GM20000 (cell line): Measurements from ENCODE around the gene TBC1D1.

Experiments
- DNase-seq: peaks from one replicate; pipeline ENCODE4 v3.0.0; 2012; ENCODE audit warnings: low spot score
- TF ChIP-seq, protein P1 (sequence below): IDR thresholded peaks from 2 replicates; pipeline ENCODE4 v1.5.1; 2012; ENCODE audit warnings: mild to moderate bottlenecking, control low read depth; ENCODE audit errors: extremely low read depth, missing control alignments

Gene TBC1D1

DNA sequence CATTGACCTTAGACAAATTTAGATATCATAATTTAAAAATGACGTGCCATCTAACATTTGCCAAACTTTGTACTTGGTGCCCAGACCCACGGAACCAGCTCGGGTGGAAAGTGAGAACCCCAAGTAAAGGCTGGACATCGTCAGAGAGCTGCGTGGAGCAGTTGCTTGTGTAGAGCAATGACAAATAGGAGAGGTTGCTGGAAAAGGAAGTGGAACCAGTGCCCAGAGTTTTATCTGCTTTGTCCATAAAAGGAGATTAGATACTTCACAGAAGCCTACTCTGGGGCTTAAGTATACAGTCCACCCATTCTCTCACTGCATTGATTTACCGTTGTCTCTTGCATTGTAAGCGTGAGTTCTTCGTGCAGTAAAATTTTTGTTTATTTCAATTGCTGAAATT is 5.4 kb upstream of the TBC1D1 start:
- TF ChIP-seq, protein P1, sequence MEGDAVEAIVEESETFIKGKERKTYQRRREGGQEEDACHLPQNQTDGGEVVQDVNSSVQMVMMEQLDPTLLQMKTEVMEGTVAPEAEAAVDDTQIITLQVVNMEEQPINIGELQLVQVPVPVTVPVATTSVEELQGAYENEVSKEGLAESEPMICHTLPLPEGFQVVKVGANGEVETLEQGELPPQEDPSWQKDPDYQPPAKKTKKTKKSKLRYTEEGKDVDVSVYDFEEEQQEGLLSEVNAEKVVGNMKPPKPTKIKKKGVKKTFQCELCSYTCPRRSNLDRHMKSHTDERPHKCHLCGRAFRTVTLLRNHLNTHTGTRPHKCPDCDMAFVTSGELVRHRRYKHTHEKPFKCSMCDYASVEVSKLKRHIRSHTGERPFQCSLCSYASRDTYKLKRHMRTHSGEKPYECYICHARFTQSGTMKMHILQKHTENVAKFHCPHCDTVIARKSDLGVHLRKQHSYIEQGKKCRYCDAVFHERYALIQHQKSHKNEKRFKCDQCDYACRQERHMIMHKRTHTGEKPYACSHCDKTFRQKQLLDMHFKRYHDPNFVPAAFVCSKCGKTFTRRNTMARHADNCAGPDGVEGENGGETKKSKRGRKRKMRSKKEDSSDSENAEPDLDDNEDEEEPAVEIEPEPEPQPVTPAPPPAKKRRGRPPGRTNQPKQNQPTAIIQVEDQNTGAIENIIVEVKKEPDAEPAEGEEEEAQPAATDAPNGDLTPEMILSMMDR, result no peak
- no peak for DNase-seq

DNA sequence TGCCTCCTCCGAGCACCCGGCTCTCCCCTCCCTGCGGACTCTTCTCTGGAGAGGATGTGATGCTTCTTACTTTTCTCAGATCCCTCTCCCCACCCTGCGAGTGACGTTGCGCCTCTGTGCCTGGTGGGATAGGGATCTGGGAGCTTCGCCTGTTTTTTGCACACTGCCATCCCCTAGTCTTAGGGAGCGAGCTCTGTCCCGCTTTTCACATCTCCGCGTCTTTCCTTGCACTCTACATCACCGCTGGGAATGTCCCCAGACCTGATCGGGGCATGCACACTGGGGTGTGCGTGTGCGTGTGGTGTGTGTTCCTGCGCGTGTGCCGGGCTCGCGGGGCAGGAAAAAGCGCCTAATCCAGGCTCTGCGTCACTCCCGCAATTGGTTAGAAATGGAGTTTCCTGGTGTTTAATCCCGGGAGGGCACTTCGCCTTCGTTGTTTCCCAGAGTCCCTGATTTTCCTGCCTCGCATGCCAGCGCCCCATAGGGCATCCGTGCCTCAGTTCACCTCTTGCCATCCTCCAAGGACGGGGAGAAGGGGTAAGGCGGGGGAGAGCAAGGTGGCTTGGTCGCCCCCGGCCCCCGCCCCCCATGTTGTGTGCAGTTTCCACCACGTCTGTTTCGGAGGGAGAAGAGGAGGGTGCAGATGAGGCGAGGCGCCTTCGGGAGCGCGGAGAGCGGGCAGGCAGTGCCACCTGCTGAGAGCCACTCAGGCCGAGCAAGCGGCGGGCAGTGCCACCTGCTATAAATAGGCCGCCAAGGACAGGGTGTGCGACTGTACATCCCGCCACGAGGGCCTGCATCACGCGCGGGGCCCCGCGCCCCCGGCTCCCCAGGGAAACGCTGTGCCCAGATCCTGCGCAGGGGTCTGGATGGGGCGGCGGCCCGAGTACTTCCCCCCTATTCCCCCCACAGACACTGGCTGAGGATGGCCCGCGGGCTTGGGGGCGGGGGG is 759 bp upstream of the TBC1D1 start:
- TF ChIP-seq, protein P1, result no peak
- DNase-seq, result no peak

DNA sequence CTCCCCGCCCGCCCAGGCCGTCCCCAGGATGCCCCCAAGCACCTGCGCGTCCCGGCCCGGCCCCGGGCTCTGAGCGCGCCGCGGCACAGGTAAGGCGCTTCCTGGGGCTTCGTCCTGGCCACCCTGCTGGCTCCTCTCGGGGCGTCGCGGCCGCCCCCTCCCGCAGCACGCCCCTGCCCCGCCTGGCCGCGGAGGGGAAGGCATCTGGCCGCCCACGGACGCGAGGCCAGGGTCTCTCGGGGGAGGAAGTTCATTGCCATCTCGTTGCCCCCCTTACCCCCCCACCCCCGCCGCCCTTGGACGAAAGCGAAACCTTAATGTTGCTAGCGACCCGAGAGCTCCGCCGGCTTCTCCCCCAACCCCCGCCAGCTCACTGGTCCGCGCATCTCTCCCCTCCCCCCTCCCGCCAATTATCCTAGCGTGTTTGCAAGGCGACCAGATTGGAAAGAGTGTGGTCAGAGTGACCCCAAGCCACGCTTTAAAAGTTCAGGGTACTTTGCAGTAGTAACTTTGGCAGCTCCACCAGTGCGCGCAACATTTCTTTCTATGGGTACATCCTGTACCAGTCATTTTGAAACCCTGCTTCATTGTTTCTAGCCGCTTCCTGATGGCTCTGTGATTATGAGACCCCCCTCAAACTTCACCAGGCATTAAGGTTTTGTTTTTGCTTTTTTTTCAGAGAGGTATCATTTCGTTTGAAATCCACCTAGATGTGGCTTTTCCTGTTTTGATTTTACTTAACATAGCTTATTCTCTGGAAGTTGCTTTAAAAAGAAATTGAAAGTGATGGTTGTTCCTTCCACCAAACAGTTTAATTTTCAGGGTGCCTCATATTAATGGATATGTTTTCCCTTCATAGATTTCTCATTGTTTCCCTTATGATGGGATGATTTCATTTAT is 626 bp downstream of the TBC1D1 start:
- TF ChIP-seq, protein P1, result no peak
- peak; percentile 80 for DNase-seq

DNA sequence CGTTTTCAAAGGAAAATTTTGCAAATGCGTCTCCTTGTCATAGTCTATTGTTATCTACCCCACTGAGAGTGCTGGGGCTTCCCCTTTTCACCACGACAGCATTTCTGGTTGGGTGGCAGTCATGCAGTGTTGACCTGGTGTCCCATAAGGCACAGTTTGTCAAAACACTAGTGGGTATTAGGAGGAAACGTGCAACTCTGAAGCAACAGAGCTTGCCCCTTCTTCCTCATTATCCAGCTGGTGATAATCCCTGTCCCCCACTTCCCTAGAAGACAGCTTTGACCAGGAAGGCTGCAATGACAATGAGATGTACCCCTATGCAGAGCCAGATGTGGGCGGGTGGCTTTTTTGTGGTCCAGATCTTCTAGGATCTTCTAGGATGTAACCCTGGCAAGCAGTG is 1.8 kb downstream of the TBC1D1 start:
- TF ChIP-seq, protein P1, result no peak
- DNase-seq, result peak; percentile 77

DNA sequence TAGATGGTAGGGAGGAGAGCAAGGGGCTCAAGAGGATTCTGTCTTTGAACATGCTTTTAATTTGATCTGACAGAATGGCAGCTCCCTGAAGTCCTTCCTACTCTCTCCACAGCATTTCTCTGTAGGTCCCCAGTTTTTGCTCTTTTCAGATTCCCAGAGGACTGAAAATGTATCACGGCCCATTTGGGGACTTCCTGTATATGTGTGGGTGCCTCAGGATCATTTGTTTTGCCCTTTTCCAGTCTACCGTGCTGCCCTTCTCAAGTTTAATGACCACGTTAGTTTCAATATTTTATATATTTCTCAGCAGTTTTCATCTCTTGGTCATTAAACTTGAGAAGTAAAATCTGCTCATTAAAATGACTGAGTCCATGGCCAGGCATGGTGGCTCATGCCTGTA is 2.3 kb downstream of the TBC1D1 start:
- TF ChIP-seq, protein P1, result no peak
- no peak for DNase-seq

DNA sequence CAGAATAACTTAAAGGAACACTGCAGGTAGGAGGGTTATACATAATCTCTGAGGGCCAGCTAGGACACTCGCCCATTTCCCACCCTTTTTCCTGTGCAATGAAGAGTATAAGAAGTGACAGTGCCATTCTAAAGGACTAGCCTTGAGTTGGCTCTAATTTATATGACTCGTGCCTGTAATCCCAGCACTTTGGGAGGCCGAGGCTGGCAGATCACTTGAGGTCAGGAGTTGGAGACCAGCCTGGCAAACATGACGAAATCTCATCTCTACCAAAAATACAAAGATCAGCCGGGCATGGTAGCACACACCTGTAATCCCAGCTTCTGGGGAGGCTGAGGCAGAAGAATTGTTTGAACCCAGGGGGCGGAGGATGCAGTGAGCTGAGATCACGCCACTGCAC is 4.4 kb downstream of the TBC1D1 start:
- no peak for DNase-seq
- TF ChIP-seq, protein P1, result no peak

DNA sequence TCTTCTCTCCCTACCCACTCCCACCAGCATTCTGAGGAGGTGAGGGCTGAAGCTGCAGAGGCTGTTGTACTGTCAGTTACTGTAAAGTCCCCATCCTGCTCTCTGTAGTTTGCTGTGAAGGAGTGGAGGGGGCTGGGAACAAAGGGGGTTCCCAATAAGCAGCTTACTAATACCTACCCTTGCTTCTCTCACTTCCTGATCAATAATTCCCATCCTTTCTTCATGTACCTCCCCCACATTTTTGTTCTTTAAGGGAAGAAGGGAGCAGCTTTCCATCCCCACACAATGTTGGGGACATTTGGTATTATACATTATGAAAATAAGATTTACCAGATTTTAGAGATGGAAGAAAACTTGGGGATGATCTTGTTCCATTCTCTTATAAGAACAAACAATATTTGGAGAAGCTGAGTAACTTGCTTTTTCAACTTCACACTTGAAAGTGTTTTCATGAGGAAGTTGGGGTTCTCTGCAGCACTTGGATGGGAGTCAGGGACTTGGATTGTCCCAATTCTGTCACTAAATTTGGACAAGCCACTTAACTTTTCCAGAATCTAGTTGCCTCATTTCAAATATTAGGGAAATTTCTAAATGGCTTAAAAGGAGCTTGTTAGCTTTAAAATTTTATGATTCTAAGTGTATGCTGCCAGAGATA is 5.4 kb downstream of the TBC1D1 start:
- DNase-seq, result no peak
- TF ChIP-seq, protein P1, result no peak
